HG02798 (cell line): ENCODE measurements around the gene CDH23.

ENCODE experiments used
- ATAC-seq: cut with Tn5 transposase; IDR thresholded peaks from one replicate; pipeline ENCODE4 v1.9.1; 2021; ENCODE audit warnings: mild to moderate bottlenecking; ENCODE audit not compliant: unreplicated experiment, poor library complexity

The CDH23 gene

GRCh38 chr10:71458387-71458786 lies 61.7 kb downstream of the CDH23 start:
- no peak for ATAC-seq

GRCh38 chr10:71459513-71459912 lies 62.8 kb downstream of the CDH23 start:
- no peak for ATAC-seq

GRCh38 chr10:71460615-71461014 lies 63.9 kb downstream of the CDH23 start:
- no peak for ATAC-seq

GRCh38 chr10:71461457-71461856 lies 64.7 kb downstream of the CDH23 start:
- ATAC-seq = no peak

GRCh38 chr10:71462062-71462935 lies 65.6 kb downstream of the CDH23 start:
- ATAC-seq = no peak

- no peak for ATAC-seq
Observed at GRCh38 chr10:71463111-71463510, 66.4 kb downstream of the CDH23 start.

GRCh38 chr10:71465551-71466252 lies 69.0 kb downstream of the CDH23 start:
- no peak for ATAC-seq

GRCh38 chr10:71466330-71466729 lies 69.6 kb downstream of the CDH23 start:
- no peak for ATAC-seq

- ATAC-seq = no peak
Observed at GRCh38 chr10:71467161-71467560, 70.4 kb downstream of the CDH23 start.

GRCh38 chr10:71467569-71468362 lies 71.0 kb downstream of the CDH23 start:
- ATAC-seq = no peak

- ATAC-seq = no peak
Observed at GRCh38 chr10:71468363-71469094, 71.8 kb downstream of the CDH23 start.

- no peak for ATAC-seq
Observed at GRCh38 chr10:71471006-71471405, 74.3 kb downstream of the CDH23 start.

- no peak for ATAC-seq
Observed at GRCh38 chr10:71471957-71472365, 75.2 kb downstream of the CDH23 start.

GRCh38 chr10:71472466-71472865 lies 75.7 kb downstream of the CDH23 start:
- ATAC-seq = no peak

- ATAC-seq = no peak
Observed at GRCh38 chr10:71472912-71473311, 76.2 kb downstream of the CDH23 start.

GRCh38 chr10:71473671-71474599 lies 77.2 kb downstream of the CDH23 start:
- no peak for ATAC-seq

- no peak for ATAC-seq
Observed at GRCh38 chr10:71474702-71475242, 78.1 kb downstream of the CDH23 start.

- ATAC-seq = no peak
Observed at GRCh38 chr10:71475243-71475871, 78.6 kb downstream of the CDH23 start.
